ES-I3 (cell line): ENCODE results near the gene POLR3K.
"Not testable (repeated sequence)": the region's sequence is repeated elsewhere in the genome, so short reads cannot be mapped to it uniquely, and the experiment has no call there.

Experiments
- H3K36me3 ChIP-seq: 2 replicates; pipeline ENCODE4 v1.6.1; 2013; ENCODE audit warnings: mild to moderate bottlenecking, low read length, control low read depth, moderate library complexity; ENCODE audit not compliant: insufficient read depth
- H3K4me1 ChIP-seq: 2 replicates; pipeline ENCODE4 v1.6.1; 2013; ENCODE audit warnings: mild to moderate bottlenecking, control low read depth, low read length; ENCODE audit not compliant: insufficient read depth
- H3K9ac ChIP-seq: 2 replicates; pipeline ENCODE4 v1.6.1; 2013; ENCODE audit warnings: low read depth, mild to moderate bottlenecking, low read length, moderate library complexity
- H3K9me3 ChIP-seq: 2 replicates; pipeline ENCODE4 v1.6.1; 2013; ENCODE audit warnings: mild to moderate bottlenecking, low read length, moderate library complexity; ENCODE audit not compliant: control insufficient read depth, insufficient read depth

The POLR3K gene

DNA sequence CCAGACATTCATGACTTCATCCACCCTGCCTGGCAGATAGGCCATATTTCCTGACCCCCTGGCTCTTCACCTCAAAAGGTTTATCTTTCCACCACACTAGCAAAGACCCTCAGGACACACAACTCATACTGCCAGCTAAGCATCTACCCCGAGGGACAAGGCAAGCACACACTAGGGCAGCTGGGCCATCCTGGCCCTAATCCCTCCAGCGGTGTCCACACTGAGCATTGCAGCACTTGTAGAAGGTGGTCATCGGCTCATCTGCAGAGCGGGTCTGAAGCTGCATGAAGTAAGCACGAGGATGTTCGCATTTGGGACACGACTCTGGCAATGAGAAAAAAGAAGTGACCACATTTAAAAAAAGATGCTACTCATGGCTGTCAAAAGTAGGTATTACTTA, 6.2 kb downstream of the POLR3K start:
- H3K9me3 ChIP-seq = peaks cover 2% of the 10 kb centered on the region; the same call in 1 of the 2 replicates
- H3K36me3 ChIP-seq = peaks cover 23% of the 10 kb centered on the region
- H3K9ac ChIP-seq = no peak overlapping the region
- H3K4me1 ChIP-seq = no peaks in the 10 kb centered on the region

DNA sequence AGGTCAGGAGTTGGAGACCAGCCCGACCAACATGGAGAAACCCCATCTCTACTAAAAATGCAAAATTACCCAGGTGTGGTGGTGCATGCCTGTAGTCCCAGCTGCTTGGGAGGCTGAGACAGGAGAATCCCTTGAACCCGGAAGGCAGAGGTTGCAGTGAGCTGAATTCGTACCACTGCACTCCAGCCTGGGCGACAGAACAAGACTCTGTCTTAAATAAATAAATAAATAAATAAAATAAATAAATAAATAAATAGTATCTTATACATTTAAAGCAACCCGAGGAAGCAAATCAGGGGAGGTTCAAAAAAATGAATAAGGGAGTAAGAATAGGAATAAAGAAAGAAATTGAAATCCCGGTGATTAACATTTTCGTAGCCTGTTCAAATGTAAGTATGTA, 6.9 kb downstream of the POLR3K start:
- not testable (repeated sequence) for H3K9ac ChIP-seq, H3K4me1 ChIP-seq
- peaks cover 30% of the 10 kb centered on the region for H3K36me3 ChIP-seq

DNA sequence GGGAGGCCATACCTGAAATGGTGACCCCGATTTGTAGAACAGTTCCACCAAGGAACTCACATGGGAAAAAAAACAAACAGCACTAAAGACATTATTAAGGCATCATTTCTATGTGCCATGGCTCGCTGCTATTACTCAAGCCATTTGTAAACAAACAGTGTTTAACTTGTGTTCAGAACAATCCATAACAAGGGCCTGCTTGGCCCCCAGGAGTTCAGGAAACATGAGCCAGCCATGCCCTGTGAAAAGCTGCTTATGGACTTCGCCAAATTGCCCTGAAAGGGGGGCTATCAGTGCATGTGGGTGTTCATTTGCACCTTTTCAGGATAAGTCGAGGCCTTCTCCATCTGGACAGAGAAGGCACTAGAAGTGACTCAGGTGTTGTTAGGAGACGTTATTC, 8.0 kb downstream of the POLR3K start:
- H3K36me3 ChIP-seq = peaks cover 27% of the 10 kb centered on the region
- no peak overlapping the region for H3K9ac ChIP-seq
- no peaks in the 10 kb centered on the region for H3K4me1 ChIP-seq
- H3K9me3 ChIP-seq = peaks cover 4% of the 10 kb centered on the region; the same call in 1 of the 2 replicates

More for the DNA sequence above, 6.9 kb downstream of the POLR3K start:
- not testable (repeated sequence) for H3K9me3 ChIP-seq

DNA sequence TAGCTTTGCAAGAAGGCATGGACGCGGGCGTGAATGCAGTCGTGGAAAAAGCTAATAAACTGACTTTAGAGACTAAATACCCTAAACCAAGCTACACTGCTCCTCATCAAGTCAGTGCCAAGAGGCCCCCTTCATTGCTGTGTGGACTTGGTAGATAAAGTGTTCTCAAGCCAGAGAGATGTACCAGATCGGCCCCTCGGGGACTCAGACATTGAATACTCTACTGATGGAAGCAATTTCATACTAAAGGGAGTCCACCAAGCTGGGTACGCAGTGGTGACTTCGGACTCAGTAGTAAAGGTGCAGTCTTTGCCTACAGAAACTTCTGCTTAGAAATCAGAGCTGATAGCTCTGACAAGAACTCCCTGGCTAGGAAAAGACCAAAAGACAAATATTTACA, 8.8 kb downstream of the POLR3K start:
- Histone ChIP-seq H3K9ac (no peak overlapping the region), H3K9me3 (peaks cover 4% of the 10 kb centered on the region; the same call in 1 of the 2 replicates), H3K4me1 (no peaks in the 10 kb centered on the region), H3K36me3 (peaks cover 24% of the 10 kb centered on the region)

DNA sequence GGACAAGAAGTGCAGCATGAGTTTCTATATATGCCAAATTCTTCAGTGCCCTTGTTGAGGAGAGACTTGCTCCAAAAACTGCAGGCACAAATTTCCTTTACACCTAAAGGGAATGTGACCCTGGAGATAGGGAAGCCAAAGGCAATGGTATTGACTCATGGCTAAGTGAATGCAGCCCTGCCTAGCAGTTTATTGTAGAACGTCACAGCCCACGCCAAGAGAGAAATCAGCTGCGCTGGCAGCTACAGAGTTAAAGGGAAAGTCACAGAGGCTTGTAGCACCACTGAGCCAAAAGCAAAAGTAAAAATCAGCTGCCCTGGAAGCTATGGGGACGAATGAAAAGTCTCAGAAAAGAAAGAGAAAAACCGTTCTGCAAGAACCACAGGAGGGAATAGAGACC, 10.1 kb downstream of the POLR3K start:
- Histone ChIP-seq H3K9ac (no peak overlapping the region), H3K36me3 (peaks cover 24% of the 10 kb centered on the region), H3K9me3 (peaks cover 4% of the 10 kb centered on the region; the same call in 1 of the 2 replicates), H3K4me1 (no peaks in the 10 kb centered on the region)

DNA sequence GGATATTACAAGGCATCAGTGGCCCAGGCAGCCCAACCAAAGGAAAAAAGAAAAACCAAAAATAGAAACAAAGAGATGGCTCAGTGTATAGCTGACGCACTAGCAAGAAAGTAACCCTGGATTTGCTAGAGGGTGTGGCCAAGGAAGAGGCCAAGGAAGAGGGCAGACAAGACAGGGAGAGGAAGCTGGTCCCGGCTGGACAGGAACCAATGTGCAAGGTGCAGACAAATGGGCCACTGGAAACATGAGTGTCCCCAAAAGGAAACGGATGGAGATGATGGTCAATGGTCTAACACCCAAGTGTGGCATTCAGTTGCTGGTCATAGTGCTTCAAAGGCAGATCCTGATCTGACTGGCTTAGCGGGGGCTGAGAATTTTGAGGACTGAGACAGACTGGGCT, 10.7 kb downstream of the POLR3K start:
- H3K9me3 ChIP-seq = peaks cover 4% of the 10 kb centered on the region; the same call in 1 of the 2 replicates

DNA sequence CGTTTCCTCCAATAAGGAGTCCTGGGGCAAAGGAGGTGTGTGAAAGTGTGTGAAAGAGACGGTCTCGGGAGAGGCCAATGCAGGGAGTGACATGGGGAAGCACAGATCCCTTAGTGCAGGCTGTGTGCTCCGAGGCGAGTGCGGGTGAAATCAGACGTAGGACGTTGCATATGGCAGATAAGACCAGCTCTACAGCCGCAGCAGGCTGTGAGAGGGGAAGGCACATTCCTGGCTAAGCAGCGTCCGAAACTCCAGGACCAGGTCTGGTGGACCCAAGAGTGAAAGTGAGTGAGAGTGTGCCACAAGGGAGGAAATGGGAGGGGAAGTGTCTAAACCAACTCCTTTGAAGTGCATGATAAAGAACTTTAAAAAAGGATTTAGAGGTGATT, 11.3 kb downstream of the POLR3K start:
- peaks cover 4% of the 10 kb centered on the region; the same call in 1 of the 2 replicates for H3K9me3 ChIP-seq
- peaks cover 21% of the 10 kb centered on the region for H3K36me3 ChIP-seq

More for the DNA sequence above, 10.7 kb downstream of the POLR3K start:
- peaks cover 24% of the 10 kb centered on the region for H3K36me3 ChIP-seq
- H3K9ac ChIP-seq = no peak overlapping the region
- no peaks in the 10 kb centered on the region for H3K4me1 ChIP-seq

DNA sequence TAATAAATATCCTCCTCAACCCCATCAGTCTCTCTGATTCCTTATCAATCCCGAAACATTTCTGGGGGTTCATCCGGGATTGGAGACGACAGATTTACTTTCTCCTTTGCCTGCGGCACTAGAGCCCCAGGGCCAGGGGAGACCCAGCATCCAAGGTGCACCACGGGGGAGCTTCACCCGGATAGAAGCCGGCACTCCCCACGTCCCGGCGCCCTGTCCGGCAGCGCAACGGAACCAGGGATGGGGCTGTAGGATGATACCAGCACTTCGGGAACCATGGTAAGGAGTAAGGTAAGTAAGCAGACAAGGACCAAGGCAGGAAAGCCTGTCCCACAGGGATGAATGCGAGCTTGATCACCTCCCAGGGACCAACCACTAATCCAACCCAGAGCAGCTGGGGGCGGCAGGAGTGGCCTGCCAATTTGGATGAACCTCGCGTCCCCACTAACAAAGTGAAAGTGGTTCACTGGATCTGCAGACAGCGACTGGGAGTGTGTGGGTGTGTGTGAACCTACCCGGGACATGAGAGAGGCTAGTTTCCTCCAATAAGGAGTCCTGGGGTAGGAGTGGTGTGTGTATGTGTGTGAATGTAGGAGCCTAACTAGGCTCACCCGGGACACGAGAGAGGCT, 11.9 kb downstream of the POLR3K start:
- H3K36me3 ChIP-seq = peaks cover 20% of the 10 kb centered on the region

More for the DNA sequence above, 11.3 kb downstream of the POLR3K start:
- Histone ChIP-seq H3K4me1 (no peaks in the 10 kb centered on the region), H3K9ac (no peak overlapping the region)

DNA sequence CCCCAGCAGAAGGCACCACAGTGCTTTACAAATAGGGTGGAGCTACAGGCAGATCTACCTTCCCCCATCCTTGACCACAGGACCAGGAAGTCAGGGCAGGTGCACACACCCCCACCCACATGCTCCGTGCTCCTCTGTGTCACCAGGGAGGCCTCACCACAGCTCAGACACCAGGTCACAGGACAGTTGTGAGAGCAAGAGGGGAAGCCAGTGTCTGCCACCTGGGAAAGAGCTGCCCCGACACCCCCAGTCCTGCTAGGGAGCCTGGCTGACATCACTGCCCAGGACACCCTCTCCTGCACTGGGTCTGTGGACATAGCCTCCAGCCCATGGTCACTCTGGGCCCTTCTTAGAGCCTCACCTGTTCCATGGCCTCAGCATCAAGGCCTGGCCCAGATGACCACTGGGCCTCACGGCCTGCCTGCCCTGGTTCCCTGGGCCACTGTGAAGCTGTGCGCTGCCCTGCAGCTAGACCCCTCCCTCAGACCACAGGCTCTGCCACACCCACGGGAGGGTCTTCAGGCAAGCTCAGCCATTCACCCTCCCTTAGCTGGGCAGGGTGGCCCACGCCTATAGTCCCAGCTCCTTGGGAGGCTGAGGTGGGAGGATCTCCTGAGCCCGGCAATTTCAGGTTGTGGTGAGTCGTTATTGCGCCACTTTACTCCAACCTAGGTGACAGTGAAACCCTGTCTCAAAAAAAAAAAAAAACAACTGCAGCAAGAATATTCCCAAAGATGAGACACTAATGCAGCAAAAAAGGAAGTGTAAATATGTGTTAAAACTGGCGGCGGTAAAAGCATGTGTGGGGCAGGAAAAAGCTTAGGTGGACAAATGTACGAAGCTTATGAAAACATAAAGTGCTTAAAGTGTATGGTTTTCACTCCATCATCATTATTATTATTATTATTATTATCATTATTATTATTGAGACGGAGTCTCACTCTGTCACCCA, 14.2 kb downstream of the POLR3K start:
- Histone ChIP-seq H3K36me3 (peaks cover 17% of the 10 kb centered on the region; the same call in 1 of the 2 replicates), H3K4me1 (no peaks in the 10 kb centered on the region), H3K9me3 (peaks cover 4% of the 10 kb centered on the region; the same call in 1 of the 2 replicates), H3K9ac (no peak overlapping the region)

More for the DNA sequence above, 11.9 kb downstream of the POLR3K start:
- H3K4me1 ChIP-seq = no peaks in the 10 kb centered on the region
- peaks cover 4% of the 10 kb centered on the region; the same call in 1 of the 2 replicates for H3K9me3 ChIP-seq
- no peak overlapping the region for H3K9ac ChIP-seq

DNA sequence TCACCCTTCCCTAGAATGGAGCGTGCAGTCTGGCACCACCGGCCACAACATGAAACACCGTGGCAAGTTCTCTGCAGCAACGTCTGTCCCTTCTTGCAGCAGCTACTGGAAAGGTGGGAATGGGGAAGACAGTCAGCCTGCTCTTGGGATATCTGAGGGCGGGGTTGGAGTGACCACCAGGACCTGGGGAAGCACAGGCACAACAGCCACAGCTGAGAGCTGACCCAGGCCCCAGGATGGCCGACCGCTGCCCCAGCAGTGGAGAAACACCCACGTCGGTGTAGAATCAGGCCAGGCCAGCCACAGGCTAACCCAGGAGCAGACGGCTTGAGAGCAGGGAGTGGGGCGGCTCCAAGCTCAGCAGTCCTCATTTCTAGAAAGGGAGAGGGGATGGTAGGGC, 15.2 kb downstream of the POLR3K start:
- H3K9ac ChIP-seq, H3K9me3 ChIP-seq, H3K4me1 ChIP-seq: not testable (repeated sequence)
- H3K36me3 ChIP-seq = peaks cover 15% of the 10 kb centered on the region; the same call in 1 of the 2 replicates

DNA sequence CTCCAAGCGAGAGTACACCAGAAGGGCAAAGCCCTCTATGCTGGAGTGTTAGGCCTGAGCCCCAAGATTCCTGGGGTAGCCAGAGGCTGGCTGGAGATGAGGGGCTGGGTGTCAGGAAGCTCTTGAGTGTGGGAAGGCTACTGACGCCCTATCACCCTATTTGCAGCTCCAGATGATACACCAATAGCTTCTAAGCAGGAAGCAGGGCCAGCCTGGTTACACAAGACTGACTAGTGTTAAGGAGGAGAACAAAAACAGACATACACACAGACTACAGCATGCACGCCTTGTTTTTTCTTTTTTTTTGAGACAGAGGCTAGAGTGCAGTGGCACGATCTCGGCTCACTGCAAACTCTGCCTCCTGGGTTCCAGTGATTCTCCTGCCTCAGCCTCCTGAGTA, 15.9 kb downstream of the POLR3K start:
- peaks cover 11% of the 10 kb centered on the region; the same call in 1 of the 2 replicates for H3K36me3 ChIP-seq

DNA sequence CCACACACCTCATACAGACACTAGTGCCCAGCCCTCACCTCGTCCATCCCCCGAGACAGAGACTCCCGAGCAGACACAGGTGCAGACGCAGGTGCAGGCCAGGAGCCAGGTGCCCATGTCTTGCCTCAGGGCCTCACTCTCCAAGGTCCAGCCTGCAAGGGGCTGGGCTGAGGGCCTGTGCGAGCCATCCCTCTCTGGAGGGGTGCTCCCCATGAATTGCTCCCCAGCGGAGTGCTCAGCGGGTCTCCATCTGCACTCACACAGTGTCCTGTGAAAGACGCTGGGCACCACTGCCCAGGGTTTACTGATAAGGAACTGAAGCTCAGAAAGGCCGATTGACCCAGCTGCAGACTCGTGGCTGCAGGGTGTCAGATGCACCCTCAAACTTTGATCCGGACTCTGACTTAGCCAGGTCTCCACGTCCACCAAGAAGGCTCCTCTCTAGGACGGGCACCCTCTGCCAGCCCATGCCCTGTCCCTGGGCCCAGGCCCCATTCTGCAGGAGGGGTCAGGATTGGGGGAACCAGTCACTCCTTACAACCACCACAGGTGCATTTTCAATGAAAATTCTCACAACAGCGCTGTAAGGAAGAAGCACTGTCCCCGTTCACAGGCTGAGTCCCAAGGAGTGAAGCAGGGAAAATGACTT, 16.9 kb downstream of the POLR3K start:
- H3K4me1 ChIP-seq = no peaks in the 10 kb centered on the region

More for the DNA sequence above, 15.9 kb downstream of the POLR3K start:
- Histone ChIP-seq H3K4me1 (no peaks in the 10 kb centered on the region), H3K9me3 (peaks cover 4% of the 10 kb centered on the region; the same call in 1 of the 2 replicates), H3K9ac (no peak overlapping the region)

DNA sequence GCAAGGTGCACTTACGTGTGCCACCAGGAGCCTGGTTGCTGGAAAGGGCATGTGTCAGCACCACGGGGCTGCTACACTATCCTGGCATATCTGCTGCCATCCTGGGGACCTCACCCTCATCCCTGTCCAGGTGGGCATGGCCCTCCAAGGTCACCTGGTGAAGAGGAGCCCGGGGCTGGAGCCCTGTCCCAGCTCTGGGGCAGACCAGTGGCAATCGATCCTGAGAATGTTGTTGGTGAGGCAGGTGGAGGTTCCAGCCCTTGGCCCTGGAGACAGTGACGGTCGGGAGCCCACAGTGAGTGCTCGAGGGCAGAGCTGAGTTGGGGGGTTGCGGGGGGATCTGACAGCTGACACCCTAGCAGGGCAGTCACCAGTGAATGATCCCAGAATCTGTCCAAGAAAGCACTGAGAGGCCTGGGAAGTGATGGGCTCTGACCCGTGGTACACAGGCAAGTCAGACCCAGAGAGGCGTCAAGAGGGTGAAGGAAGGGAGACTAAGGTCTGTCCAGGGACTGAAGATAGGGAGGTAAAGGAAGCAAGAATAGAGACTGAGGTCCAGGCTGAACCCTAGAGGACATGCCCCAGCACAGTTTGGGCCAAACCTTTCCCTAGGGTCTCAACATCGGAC, 17.6 kb downstream of the POLR3K start:
- H3K4me1 ChIP-seq = no peaks in the 10 kb centered on the region
- H3K9ac ChIP-seq = no peak overlapping the region
- no peaks in the 10 kb centered on the region; the same call in 1 of the 2 replicates for H3K36me3 ChIP-seq
- no peaks in the 10 kb centered on the region for H3K9me3 ChIP-seq

More for the DNA sequence above, 16.9 kb downstream of the POLR3K start:
- Histone ChIP-seq H3K9me3 (no peaks in the 10 kb centered on the region), H3K36me3 (peaks cover 1% of the 10 kb centered on the region; the same call in 1 of the 2 replicates), H3K9ac (no peak overlapping the region)
